ENCODE results near the gene SLC44A2. TPM values are rescaled to one million over a fixed set of nuclear protein-coding genes. Genes with fewer than 3 reads are reported as not detected.

Gene SLC44A2
- total and polyA plus RNA-seq, 2 of the 13 experiments (the other 11 are each of a cell fraction or from before 2014, with no cell fraction given) = 2.4 to 5.6 TPM

DNA sequence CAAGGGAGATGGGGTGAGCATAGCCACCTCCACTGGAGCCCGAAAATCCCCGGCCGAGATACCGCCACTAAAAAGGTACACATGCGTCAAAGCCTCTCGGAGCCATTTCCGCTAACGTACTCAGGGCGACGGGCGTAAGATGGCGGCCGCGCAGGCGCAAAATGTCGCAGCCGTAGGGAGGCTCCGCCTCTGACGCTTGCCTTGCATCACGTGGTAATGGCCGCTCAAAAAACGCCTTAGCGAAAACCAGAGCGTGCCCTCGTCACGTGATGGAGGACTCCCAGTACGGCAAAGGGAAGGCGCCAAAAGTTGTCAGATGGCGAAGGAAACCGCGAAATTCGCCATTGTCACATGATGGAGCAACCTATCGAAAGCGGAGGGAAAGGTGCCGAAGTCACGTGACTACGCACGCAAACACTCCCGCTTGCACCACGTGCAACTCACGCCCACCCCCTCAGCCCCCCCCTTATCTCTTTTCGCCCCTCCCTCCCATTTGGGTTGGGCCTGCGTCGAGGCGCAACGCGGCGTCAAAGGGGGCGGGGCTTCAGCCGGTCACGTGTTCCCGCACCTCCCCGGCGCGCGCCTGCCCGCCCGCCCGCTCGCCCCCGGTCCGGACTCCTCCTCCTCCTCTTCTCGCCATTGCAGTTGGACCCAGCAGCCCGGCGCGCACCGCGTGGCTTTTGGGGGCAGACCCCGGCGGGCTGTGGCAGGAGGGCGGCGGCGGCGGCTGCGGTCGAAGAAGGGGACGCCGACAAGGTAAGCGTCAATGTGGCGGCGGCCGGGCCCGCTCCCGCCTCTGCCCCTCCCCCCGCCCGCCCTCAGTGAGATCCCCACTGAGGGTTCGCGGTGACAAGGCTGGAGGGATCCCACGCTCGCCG lies 28.6 kb downstream of the SLC44A2 start, which contains the start of gene ILF3 (continued):
- TF ChIP-seq ZBTB21 (CRISPR knock-in tag; IDR thresholded peaks at IDR 0.05) (peak; percentile 80), ETV6 (CRISPR knock-in tag; conservative IDR thresholded peaks at IDR 0.05) (peak; percentile 59; the same call in 1 of the 2 replicates), NKX3-1 (CRISPR knock-in tag; IDR thresholded peaks at IDR 0.05) (no peak), KAT2B (IDR thresholded peaks at IDR 0.05; ENCODE audit: borderline replicate concordance, low read depth, low read length) (no peak), ZNF160 (CRISPR knock-in tag; IDR thresholded peaks at IDR 0.05) (0 out of 2 replicates have a peak, but pooled peaks have one; percentile 35), PRMT3 (CRISPR knock-in tag; IDR thresholded peaks at IDR 0.05; ENCODE audit: borderline replicate concordance, low read depth) (0 out of 2 replicates have a peak, but pooled peaks have one; percentile 85), MED13 (CRISPR knock-in tag; IDR thresholded peaks at IDR 0.05) (peak; percentile 61; the same call in 1 of the 2 replicates), HNF4A (CRISPR knock-in tag; IDR thresholded peaks at IDR 0.05) (no peak), ZNF761 (CRISPR knock-in tag; conservative IDR thresholded peaks at IDR 0.05) (peak; percentile 60; the same call in 1 of the 2 replicates), ELF1 (CRISPR knock-in tag; IDR thresholded peaks at IDR 0.05) (peak; percentile 93), ZSCAN21 (CRISPR knock-in tag; IDR thresholded peaks at IDR 0.05; ENCODE audit: borderline replicate concordance) (peak; percentile 70)
- TF ChIP-seq, protein P1, sequence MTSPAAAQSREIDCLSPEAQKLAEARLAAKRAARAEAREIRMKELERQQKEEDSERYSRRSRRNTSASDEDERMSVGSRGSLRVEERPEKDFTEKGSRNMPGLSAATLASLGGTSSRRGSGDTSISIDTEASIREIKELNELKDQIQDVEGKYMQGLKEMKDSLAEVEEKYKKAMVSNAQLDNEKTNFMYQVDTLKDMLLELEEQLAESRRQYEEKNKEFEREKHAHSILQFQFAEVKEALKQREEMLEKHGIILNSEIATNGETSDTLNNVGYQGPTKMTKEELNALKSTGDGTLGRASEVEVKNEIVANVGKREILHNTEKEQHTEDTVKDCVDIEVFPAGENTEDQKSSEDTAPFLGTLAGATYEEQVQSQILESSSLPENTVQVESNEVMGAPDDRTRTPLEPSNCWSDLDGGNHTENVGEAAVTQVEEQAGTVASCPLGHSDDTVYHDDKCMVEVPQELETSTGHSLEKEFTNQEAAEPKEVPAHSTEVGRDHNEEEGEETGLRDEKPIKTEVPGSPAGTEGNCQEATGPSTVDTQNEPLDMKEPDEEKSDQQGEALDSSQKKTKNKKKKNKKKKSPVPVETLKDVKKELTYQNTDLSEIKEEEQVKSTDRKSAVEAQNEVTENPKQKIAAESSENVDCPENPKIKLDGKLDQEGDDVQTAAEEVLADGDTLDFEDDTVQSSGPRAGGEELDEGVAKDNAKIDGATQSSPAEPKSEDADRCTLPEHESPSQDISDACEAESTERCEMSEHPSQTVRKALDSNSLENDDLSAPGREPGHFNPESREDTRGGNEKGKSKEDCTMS (CRISPR knock-in tag; conservative IDR thresholded peaks at IDR 0.05) = 0 out of 2 replicates have a peak, but pooled peaks have one; percentile 60
- TF ChIP-seq, protein P2, sequence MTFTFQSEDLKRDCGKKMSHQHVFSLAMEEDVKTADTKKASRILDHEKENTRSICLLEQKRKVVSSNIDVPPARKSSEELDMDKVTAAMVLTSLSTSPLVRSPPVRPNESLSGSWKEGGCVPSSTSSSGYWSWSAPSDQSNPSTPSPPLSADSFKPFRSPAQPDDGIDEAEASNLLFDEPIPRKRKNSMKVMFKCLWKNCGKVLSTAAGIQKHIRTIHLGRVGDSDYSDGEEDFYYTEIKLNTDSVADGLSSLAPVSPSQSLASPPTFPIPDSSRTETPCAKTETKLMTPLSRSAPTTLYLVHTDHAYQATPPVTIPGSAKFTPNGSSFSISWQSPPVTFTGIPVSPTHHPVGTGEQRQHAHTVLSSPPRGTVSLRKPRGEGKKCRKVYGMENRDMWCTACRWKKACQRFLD (CRISPR knock-in tag; IDR thresholded peaks at IDR 0.05; ENCODE audit: borderline replicate concordance) = no peak
- TF ChIP-seq, protein P3, sequence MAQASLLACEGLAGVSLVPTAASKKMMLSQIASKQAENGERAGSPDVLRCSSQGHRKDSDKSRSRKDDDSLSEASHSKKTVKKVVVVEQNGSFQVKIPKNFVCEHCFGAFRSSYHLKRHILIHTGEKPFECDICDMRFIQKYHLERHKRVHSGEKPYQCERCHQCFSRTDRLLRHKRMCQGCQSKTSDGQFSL (CRISPR knock-in tag; IDR thresholded peaks at IDR 0.05) = peak; percentile 75
- TF ChIP-seq, protein P4, sequence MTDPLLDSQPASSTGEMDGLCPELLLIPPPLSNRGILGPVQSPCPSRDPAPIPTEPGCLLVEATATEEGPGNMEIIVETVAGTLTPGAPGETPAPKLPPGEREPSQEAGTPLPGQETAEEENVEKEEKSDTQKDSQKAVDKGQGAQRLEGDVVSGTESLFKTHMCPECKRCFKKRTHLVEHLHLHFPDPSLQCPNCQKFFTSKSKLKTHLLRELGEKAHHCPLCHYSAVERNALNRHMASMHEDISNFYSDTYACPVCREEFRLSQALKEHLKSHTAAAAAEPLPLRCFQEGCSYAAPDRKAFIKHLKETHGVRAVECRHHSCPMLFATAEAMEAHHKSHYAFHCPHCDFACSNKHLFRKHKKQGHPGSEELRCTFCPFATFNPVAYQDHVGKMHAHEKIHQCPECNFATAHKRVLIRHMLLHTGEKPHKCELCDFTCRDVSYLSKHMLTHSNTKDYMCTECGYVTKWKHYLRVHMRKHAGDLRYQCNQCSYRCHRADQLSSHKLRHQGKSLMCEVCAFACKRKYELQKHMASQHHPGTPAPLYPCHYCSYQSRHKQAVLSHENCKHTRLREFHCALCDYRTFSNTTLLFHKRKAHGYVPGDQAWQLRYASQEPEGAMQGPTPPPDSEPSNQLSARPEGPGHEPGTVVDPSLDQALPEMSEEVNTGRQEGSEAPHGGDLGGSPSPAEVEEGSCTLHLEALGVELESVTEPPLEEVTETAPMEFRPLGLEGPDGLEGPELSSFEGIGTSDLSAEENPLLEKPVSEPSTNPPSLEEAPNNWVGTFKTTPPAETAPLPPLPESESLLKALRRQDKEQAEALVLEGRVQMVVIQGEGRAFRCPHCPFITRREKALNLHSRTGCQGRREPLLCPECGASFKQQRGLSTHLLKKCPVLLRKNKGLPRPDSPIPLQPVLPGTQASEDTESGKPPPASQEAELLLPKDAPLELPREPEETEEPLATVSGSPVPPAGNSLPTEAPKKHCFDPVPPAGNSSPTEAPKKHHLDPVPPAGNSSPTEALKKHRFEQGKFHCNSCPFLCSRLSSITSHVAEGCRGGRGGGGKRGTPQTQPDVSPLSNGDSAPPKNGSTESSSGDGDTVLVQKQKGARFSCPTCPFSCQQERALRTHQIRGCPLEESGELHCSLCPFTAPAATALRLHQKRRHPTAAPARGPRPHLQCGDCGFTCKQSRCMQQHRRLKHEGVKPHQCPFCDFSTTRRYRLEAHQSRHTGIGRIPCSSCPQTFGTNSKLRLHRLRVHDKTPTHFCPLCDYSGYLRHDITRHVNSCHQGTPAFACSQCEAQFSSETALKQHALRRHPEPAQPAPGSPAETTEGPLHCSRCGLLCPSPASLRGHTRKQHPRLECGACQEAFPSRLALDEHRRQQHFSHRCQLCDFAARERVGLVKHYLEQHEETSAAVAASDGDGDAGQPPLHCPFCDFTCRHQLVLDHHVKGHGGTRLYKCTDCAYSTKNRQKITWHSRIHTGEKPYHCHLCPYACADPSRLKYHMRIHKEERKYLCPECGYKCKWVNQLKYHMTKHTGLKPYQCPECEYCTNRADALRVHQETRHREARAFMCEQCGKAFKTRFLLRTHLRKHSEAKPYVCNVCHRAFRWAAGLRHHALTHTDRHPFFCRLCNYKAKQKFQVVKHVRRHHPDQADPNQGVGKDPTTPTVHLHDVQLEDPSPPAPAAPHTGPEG (CRISPR knock-in tag; IDR thresholded peaks at IDR 0.05) = no peak
- TF ChIP-seq, protein P5, sequence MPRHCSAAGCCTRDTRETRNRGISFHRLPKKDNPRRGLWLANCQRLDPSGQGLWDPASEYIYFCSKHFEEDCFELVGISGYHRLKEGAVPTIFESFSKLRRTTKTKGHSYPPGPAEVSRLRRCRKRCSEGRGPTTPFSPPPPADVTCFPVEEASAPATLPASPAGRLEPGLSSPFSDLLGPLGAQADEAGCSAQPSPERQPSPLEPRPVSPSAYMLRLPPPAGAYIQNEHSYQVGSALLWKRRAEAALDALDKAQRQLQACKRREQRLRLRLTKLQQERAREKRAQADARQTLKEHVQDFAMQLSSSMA (CRISPR knock-in tag; IDR thresholded peaks at IDR 0.05) = no peak

Data from HepG2 (cell line).